Activated naive CD4-positive, alpha-beta T cell treated with Interleukin-2 at 50 U/mL for 16 hours (primary cell): ENCODE data around the gene SIMC1.

Source experiments
- DNase-seq: peaks from one replicate; pipeline ENCODE4 v3.0.0-alpha.2; 2020

The SIMC1 gene

GRCh38 chr5:176389135-176390123 is 151.2 kb downstream of the SIMC1 start:
- DNase-seq = no peak

- no peak for DNase-seq
These were observed 153.3 kb downstream of the SIMC1 start for GRCh38 chr5:176391479-176391878.

GRCh38 chr5:176391999-176392398 is 153.8 kb downstream of the SIMC1 start:
- DNase-seq = no peak

DNA sequence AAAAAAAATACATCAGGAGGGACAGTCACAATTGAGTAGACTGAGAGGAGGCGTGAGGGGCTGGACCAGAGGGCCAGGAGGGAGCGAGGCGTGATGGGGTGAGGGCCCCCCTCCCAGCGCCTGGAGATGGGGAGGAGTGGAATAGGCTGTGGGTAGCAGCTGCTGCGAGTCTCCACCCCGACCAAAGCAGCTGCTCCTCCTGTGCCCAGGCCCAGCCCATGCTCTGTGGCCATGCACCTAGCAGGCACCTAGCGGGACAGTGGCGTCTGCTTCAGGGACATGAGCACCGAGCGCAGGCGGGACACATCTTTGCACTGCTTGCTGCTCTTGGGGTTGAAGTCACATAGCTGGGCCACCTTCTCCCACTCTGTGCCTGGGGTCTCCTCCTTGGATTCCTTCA is 154.3 kb downstream of the SIMC1 start:
- DNase-seq = no peak

DNA sequence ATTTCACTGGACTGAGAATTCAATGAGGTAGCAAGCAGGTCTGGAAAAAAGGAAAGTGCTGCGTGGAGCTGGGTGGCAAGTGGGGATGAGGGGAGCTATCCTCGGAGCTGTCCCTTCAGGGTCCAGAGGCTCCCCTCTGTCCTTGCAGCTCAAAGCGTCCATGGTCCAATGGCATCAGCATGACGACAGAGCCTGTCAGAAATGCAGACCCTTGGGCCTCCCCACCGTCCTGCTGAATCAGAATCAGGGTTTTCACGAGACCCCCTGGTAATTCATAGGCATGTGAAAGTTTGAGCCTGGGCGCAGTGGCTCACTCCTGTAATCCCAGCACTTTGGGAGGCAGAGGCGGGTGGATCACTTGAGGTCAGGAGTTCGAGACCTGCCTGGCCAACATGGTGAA is 155.9 kb downstream of the SIMC1 start:
- no peak for DNase-seq

GRCh38 chr5:176394881-176395675 is 156.9 kb downstream of the SIMC1 start:
- DNase-seq = no peak
